ENCODE measurements around the gene CDC42. TPM values are rescaled to one million over a fixed set of nuclear protein-coding genes. Genes with fewer than 3 reads are reported as not detected.

The CDC42 gene
- total and polyA plus RNA-seq, 10 of the 15 experiments (the other 5 are each of a cell fraction or from before 2014, with no cell fraction given): 184 to 479 (median 326) TPM

- ATAC-seq: no peak
- Histone ChIP-seq H3K4me2 (ENCODE audit: control insufficient read depth, insufficient read depth) (no peak overlapping the region), H3K36me3 (ENCODE audit: control insufficient read depth in 2 of 2, insufficient read depth in 2 of 2, low read length in 1 of 2) (peaks cover 5 to 15% of the 10 kb centered on the region in 2 experiments; a peak in 3 of 4 replicates), H3K27ac (ENCODE audit: control insufficient read depth, insufficient read depth) (no peak overlapping the region), H3K9ac (ENCODE audit: control insufficient read depth, insufficient read depth, low read length) (no peak overlapping the region), H4K20me1 (ENCODE audit: control insufficient read depth, insufficient read depth) (no peaks in the 10 kb centered on the region; the same call in 1 of the 2 replicates), H3K9me3 (replicated peaks; ENCODE audit: control insufficient read depth, insufficient read depth, low read length) (no peaks in the 10 kb centered on the region), H3K27me3 (replicated peaks in 1 of 2; ENCODE audit: control insufficient read depth in 2 of 2, insufficient read depth in 2 of 2, low read length in 1 of 2) (no peaks in the 10 kb centered on the region), H3K4me1 (ENCODE audit: control insufficient read depth, insufficient read depth, low read length) (peaks cover 13% of the 10 kb centered on the region), H2AFZ (ENCODE audit: control insufficient read depth, low read depth, low read length) (no peak overlapping the region), H3K79me2 (ENCODE audit: control insufficient read depth, insufficient read depth, low read length) (peaks cover 14% of the 10 kb centered on the region), H3K4me3 (no peak overlapping the region)
- ChIA-PET RAD21 (ENCODE audit: unreplicated experiment) (interaction anchor here (0.7 kb wide), 1 partner anchor 74 kb away, joined by 3 read pairs; no protein-coding TSS in a partner anchor), POLR2A (no interaction called here), CTCF (interaction anchor here (0.8 to 1.6 kb wide), 4 partner anchors 9 to 84 kb away, joined by 3 to 4 read pairs (median 3); no protein-coding TSS in a partner anchor), SMC1A (ENCODE audit: uncharacterized antibody, unreplicated experiment) (no interaction called here)
- WGBS (ENCODE audit: insufficient coverage, insufficient replicate concordance, low lambda C conversion rate, missing lambda C conversion rate): 97% methylated on average over 5 of the region's 5 CpGs
- intact Hi-C loops (cut with micrococcal nuclease; ENCODE audit: unreplicated experiment) (no loop called here), in situ Hi-C loops (cut with MboI) (no loop called here)
- no peak for DNase-seq (ENCODE audit: low read depth, low spot score)
- no peak for FAIRE-seq
- no TSS peak for BruUV-seq (replicated peaks)
- TF ChIP-seq CHD4 (IDR thresholded peaks at IDR 0.05): no peak
- TF ChIP-seq YY1 (IDR thresholded peaks at IDR 0.05; ENCODE audit: low read depth, low read length): no peak
- no peak for TF ChIP-seq MLLT1 (IDR thresholded peaks at IDR 0.05)
- no peak for TF ChIP-seq MYC (IDR thresholded peaks at IDR 0.05; ENCODE audit: insufficient read depth, insufficient read length, insufficient replicate concordance, low read length, severe bottlenecking)
- no peak for TF ChIP-seq CHD2 (IDR thresholded peaks at IDR 0.05; ENCODE audit: borderline replicate concordance, low read depth, low read length)
- no peak for TF ChIP-seq CBX5 (IDR thresholded peaks at IDR 0.05; ENCODE audit: low read depth)
- TF ChIP-seq GATAD2B (conservative IDR thresholded peaks at IDR 0.05; ENCODE audit: low read depth): no peak
- no peak for TF ChIP-seq TBL1XR1 (IDR thresholded peaks at IDR 0.05; ENCODE audit: low read depth, low read length)
- TF ChIP-seq NKRF (conservative IDR thresholded peaks at IDR 0.05): no peak
- no peak for TF ChIP-seq ZNF687 (IDR thresholded peaks at IDR 0.05)
- TF ChIP-seq PML (IDR thresholded peaks at IDR 0.05; ENCODE audit: low read length): no peak
- no peak for TF ChIP-seq E4F1 (IDR thresholded peaks at IDR 0.05; ENCODE audit: borderline replicate concordance, partially characterized antibody)
- no peak for TF ChIP-seq NFYA (IDR thresholded peaks at IDR 0.05; ENCODE audit: borderline replicate concordance, low read depth, low read length)
- no peak for TF ChIP-seq SPI1 (IDR thresholded peaks at IDR 0.05; ENCODE audit: borderline replicate concordance, insufficient read depth, low read depth, low read length)
- no peak for TF ChIP-seq JUND (IDR thresholded peaks at IDR 0.05; ENCODE audit: low read depth, low read length)
Measured at GRCh38 chr1:22107126-22107525, 54.6 kb downstream of the CDC42 start.

All from GM12878 (cell line).